Suprapubic skin (tissue), 4 donors: ENCODE measurements around the gene CHD9NB.

Experiments used
- EP300 ChIP-seq: sonication (generic); formaldehyde crosslinking; IDR thresholded peaks from one replicate; pipeline ENCODE4 v1.6.1; 2017; ENCODE audit warnings: antibody characterized with exemption
- POLR2AphosphoS5 ChIP-seq, 3 donors: sonication (generic); formaldehyde crosslinking; IDR thresholded peaks; one replicate each; pipeline ENCODE4 v1.6.1; 2017; ENCODE audit warnings: antibody characterized with exemption in 3 of 3
- TF ChIP-seq, protein P1 (sequence below), 2 donors: fragments of 200-600 bp in 1 of 2; fragments of 450-650 bp in 1 of 2; sonication (generic) in 1 of 2; IDR thresholded peaks; one replicate each; pipeline ENCODE4 v1.5.1; 2016 to 2019; ENCODE audit warnings: antibody characterized with exemption in 2 of 2, mild to moderate bottlenecking in 1 of 2, moderate library complexity in 1 of 2

DNA sequence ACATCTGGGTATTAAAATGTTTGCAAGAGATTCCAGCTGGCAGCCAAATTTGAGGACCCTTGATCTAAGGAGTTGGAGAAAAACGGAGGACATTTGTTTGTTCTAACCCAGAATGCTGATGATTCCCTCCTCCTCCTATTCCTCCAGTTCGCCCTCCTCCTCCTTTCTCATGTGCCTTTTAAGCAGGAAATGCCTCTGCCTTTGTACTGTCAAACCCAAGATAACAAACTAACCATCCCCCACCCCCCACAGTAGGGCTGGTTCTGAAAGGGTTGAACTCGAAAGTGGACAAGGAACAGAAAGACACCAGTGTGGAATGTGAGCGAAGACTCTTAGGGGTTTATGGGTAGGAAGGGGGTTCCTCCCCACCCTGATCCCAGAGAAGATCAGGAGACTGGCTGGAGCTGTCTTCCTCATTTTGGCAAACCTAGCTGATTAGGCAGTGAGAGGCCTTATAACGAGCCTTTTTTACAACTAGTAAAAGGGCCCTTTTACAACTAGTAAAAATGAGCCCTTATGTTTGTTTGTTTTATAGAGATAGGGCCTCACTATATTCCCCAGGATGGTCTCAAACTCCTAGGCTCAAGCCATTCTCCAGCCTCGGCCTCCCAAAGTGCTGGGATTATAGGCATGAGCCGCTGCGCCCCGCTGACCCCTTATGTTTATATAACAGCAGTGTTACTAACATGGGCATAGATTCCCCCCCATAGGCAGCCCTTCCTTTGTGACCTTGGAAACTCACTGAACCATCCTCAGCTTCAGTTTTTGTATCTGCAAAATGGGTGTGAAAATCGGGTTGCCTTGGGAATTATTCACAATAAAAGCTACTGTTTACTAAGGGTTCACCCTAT is 3.1 kb upstream of the CHD9NB start:
- TF ChIP-seq EP300 (no peak), POLR2AphosphoS5 (IDR thresholded peaks at IDR 0.05) (no peak)
- TF ChIP-seq, protein P1, sequence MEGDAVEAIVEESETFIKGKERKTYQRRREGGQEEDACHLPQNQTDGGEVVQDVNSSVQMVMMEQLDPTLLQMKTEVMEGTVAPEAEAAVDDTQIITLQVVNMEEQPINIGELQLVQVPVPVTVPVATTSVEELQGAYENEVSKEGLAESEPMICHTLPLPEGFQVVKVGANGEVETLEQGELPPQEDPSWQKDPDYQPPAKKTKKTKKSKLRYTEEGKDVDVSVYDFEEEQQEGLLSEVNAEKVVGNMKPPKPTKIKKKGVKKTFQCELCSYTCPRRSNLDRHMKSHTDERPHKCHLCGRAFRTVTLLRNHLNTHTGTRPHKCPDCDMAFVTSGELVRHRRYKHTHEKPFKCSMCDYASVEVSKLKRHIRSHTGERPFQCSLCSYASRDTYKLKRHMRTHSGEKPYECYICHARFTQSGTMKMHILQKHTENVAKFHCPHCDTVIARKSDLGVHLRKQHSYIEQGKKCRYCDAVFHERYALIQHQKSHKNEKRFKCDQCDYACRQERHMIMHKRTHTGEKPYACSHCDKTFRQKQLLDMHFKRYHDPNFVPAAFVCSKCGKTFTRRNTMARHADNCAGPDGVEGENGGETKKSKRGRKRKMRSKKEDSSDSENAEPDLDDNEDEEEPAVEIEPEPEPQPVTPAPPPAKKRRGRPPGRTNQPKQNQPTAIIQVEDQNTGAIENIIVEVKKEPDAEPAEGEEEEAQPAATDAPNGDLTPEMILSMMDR (IDR thresholded peaks at IDR 0.05) = no peak
